ENCODE results near the gene ANO3. TPM values are rescaled to one million over a fixed set of nuclear protein-coding genes. Genes with fewer than 3 reads are reported as not detected.

Gene ANO3
- total and polyA plus RNA-seq, 2 donors (not counting 3 experiments of a cell fraction or from before 2014, with no cell fraction given) = not detected

DNA sequence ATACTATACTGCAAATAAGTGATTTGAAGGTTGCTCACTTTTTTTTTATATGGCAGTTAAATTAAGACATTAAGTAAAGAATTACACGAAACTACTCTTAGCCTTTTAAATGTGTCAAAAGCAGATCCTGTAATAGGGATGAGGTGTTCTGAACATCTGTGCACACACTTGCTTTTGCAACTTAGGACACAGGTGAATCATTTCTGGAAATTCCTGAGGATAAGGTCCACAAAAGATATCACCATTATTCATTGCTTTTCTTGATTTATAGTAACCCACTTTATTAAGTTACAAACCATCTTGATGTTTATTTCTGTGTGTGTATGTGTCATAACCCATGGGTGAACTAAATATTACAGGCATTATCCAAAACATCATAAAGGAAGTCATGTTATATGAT, 334.0 kb downstream of the ANO3 start:
- Histone ChIP-seq H3K27me3 (ENCODE audit: control insufficient read depth in 2 of 2, insufficient read depth in 2 of 2, low read length in 2 of 2) (no peaks in the 10 kb centered on the region), H3K4me1 (ENCODE audit: control insufficient read depth, extremely low read depth, insufficient read depth, low read length) (no peaks in the 10 kb centered on the region), H3K4me2 (ENCODE audit: insufficient read depth, low read length) (no peak overlapping the region), H3K79me2 (ENCODE audit: control insufficient read depth, insufficient read depth, low read length) (no peaks in the 10 kb centered on the region), H3K9ac (replicated peaks; ENCODE audit: extremely low read depth, insufficient read depth, low read length) (no peak overlapping the region), H3K27ac (ENCODE audit: insufficient read depth, low read depth, low read length) (no peak overlapping the region), H2AFZ (ENCODE audit: low read depth, low read length) (no peak overlapping the region), H3K9me1 (replicated peaks; ENCODE audit: control insufficient read depth, extremely low read depth, insufficient read depth, low read length) (no peaks in the 10 kb centered on the region), H3K36me3 (ENCODE audit: control insufficient read depth in 2 of 2, extremely low read depth in 1 of 2, insufficient read depth in 2 of 2, low read length in 2 of 2) (no peaks in the 10 kb centered on the region), H3K4me3 (replicated peaks in 1 of 3; ENCODE audit: insufficient read depth in 1 of 3, low read depth in 1 of 3, low read length in 3 of 3) (no peak overlapping the region), H3K9me3 (replicated peaks; ENCODE audit: control insufficient read depth, insufficient read depth, low read length) (no peaks in the 10 kb centered on the region), H4K20me1 (replicated peaks; ENCODE audit: control insufficient read depth, extremely low read depth, insufficient read depth, low read length) (no peaks in the 10 kb centered on the region)
- TF ChIP-seq GATA2 (IDR thresholded peaks at IDR 0.05; ENCODE audit: insufficient read depth, insufficient read length, low read depth, low read length) (no peak), JUN (IDR thresholded peaks at IDR 0.05; ENCODE audit: borderline replicate concordance, insufficient read depth, insufficient read length, low read depth) (no peak), POLR2A (IDR thresholded peaks at IDR 0.05; ENCODE audit: low read depth, low read length) (no peak), EZH2 (IDR thresholded peaks at IDR 0.05; ENCODE audit: borderline replicate concordance, low read depth, low read length, severe bottlenecking) (no peak), FOS (IDR thresholded peaks at IDR 0.05; ENCODE audit: borderline replicate concordance, insufficient read depth, low read length) (no peak), POLR2AphosphoS5 (IDR thresholded peaks at IDR 0.05; ENCODE audit: insufficient read depth, low read depth, low read length) (no peak), MYC (IDR thresholded peaks at IDR 0.05; ENCODE audit: low read depth, low read length) (no peak)
- TF ChIP-seq, protein P1, sequence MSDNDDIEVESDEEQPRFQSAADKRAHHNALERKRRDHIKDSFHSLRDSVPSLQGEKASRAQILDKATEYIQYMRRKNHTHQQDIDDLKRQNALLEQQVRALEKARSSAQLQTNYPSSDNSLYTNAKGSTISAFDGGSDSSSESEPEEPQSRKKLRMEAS (IDR thresholded peaks at IDR 0.05; ENCODE audit: insufficient read depth, insufficient read length) = no peak
- TF ChIP-seq, protein P2, sequence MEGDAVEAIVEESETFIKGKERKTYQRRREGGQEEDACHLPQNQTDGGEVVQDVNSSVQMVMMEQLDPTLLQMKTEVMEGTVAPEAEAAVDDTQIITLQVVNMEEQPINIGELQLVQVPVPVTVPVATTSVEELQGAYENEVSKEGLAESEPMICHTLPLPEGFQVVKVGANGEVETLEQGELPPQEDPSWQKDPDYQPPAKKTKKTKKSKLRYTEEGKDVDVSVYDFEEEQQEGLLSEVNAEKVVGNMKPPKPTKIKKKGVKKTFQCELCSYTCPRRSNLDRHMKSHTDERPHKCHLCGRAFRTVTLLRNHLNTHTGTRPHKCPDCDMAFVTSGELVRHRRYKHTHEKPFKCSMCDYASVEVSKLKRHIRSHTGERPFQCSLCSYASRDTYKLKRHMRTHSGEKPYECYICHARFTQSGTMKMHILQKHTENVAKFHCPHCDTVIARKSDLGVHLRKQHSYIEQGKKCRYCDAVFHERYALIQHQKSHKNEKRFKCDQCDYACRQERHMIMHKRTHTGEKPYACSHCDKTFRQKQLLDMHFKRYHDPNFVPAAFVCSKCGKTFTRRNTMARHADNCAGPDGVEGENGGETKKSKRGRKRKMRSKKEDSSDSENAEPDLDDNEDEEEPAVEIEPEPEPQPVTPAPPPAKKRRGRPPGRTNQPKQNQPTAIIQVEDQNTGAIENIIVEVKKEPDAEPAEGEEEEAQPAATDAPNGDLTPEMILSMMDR (IDR thresholded peaks at IDR 0.05; ENCODE audit: extremely low read depth in 1 of 2, insufficient read depth in 1 of 2, low read depth in 1 of 2, low read length in 2 of 2) = no peak
- DNase-seq (ENCODE audit: low read depth, low spot score) (no peak), FAIRE-seq (no peak)
- ChIA-PET POLR2A (no interaction called here), CTCF (no interaction called here)
- no TSS peak for BruUV-seq (replicated peaks)
- intact Hi-C loops (cut with micrococcal nuclease) (no loop called here), dilution Hi-C loops (cut with MboI; ENCODE audit: extremely low pct_ligation_motif_present, low sequenced_read_pairs) (no loop called here)

Data from endothelial cell of umbilical vein (primary cell).